Mucosa of gallbladder (tissue), 1 donor: ENCODE results near the gene SNN. TPM values are rescaled to one million over a fixed set of nuclear protein-coding genes. Genes with fewer than 3 reads are reported as not detected.

Source experiments
- DNase-seq: peaks from one replicate; pipeline ENCODE4 v3.0.0-alpha.2; 2020; ENCODE audit warnings: low spot score
- total RNA-seq: library from RNA; stranded (reverse); gene quantifications from one replicate; pipeline ENCODE4 v1.2.1, GENCODE V29; 2021
- donor health status: DM: no; HTN: no; CAD: no.

The SNN gene
- total RNA-seq, 1 donor from 2014 or later = 55.0 TPM

GRCh38 chr16:11679941-11680911 is 12.0 kb downstream of the SNN start:
- DNase-seq = no peak

- DNase-seq = no peak
These were observed 13.3 kb downstream of the SNN start for GRCh38 chr16:11681556-11681955.

GRCh38 chr16:11681976-11682654 is 13.9 kb downstream of the SNN start:
- DNase-seq = no peak

DNA sequence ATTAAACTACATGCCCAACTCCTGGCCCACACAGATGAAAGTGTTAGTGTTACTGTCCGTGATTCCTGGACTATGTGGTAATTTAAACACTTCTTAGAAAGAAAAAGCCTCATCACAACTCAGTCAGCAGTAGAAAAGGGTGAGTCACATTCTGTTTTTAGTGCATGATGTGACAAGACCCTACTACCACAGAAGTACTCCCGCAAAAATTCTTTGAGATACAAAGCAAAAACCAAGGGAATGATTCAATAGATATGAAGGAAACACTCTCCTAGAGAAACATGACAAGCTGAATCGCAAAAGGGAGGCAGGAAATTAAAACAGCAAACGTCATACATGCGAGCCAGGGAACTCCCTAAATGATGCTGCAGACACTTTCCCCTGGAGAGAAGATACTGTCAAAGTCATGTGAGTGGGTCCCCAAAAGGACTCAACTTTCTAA is 14.4 kb downstream of the SNN start:
- no peak for DNase-seq

DNA sequence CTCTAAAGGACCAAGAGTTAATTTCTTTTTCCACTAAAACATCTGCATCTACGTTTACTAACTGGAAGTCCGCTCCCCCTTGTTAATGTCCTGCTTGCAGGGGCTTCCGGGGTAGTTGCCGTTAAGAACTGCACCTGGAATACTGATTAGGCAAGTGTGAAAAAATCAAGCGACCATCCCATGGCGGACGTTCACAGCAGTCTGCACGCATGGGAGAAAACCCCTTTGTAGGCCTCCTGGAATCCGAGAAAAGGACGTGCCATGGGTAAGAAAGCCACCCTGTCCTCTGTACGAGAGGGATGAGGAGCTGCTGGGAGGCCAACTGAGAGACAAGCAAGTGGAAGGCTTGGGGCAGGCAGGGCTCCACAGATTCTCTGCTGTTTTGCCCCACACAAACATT is 14.9 kb downstream of the SNN start:
- DNase-seq = no peak

GRCh38 chr16:11684231-11685025 is 16.2 kb downstream of the SNN start:
- no peak for DNase-seq

DNA sequence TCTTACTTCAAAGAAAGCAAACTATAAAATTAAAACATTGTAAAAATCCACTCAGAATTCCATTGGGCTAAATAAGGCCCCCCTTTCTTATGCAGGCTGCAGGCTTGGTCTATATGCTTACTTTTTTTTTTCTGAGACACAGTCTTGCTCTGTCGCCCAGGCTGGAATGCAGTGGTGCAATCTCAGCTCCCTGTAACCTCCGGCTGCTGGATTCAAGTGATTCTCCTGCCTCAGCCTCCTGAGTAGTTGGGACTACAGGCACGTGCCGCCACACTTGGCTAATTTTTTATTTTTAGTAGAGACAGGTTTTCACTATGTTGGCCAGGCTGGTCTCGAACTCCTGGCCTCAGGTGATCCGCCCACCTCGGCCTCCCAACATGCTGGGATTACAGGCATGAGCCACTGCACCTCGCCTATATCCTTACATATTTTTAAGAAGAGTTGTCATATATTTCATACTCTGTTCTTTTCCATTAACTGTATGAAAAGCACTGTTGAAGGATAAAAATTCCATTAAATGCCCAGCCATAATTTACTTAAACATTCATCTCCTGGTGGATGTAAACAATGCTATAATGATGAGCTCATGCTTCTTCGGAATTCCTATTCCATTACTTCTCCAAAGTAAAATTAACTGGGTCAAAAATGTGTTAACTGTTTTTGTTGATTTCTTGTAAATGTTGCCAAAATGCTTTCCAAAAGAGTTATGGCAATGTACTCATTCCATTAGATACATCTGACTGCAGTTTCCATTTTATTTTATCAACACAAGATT is 17.8 kb downstream of the SNN start:
- no peak for DNase-seq

DNA sequence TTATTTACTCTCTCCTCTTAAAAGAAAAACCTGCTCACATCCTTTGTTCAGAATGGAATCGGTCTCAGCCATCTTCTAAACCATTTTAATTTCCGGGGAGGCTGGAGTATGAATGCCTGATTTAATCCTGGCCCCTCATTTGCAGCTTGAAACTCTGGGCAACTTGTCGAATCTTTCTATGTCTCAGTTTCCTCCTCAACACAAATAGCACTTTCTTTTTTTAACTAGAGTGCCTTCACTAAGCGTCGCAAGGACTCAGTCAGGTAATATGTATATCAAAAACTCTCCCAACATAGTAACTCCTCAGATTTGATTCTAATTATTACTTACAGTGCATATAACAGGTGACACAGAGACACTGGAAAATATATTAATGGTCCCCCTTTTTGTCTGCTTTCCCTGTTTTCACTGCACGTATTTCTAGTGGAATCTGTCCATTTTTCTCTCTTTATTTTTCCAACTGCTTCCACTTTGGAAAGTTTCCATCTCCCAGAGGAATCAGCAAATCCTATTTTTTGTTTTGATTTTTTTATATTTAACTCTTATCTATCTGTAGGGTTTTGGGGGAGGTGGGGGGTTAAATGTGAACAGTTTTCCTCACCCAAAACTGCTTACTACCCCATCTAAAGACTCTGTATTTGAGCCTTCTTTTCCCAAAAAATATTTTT is 18.6 kb downstream of the SNN start:
- DNase-seq = no peak

DNA sequence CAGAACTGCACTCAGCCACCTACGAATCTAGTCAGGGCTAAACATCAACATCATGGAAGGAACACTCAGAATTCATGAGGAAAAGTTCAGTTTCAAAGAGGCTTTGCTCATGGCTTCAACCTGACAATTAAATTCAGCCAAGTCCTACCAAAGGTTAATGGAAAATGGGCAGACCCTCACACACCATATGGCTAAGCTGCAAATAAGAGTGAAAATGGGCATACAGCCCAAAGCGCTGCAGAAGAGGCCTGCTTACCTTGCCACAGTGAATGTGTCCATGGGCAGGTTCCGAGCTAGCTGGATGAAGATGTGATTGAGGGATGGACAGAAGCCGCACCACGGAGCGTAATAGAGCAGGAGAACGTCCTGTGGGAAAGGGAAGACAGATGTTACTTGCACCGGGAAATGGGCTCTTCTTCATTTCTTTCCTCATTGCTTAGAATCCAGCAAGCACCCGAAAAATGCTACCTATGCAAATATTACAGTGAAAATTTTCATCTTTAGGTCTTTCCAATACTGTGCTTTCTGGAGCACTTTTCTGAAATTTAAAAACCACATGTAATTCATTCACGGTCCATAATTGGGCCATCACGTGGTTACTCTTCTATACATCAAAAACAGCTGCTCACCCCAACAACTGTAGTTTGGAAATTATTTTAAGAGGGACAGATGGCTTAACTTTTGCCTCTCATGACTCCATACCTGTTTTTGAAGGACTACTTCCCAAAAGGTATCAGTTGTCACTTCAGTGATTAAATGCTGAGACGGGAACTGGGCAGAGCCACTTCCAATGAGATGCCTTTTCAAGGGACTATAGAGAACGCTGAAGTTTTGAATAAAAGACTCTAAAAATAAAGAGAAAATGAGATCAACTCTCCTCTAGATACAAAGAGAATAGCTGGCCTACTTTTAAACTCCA is 19.6 kb downstream of the SNN start:
- DNase-seq = no peak

DNA sequence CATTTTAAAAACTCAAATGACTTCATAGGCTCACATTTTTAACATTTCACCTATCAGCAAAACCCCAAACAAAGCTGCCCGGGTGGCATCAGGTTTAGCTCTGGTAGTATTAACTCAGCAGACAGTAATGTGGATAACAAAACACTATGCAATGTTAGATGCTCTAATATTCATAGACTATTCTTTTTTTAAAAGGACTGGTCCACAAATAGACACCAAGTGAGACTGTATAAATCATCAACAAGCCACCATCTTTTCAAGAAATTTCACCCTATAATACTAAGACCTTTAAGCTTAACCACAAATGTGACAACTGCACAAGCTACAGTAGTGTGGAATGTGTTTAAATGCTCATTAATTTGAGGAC is 20.2 kb downstream of the SNN start:
- no peak for DNase-seq

GRCh38 chr16:11689031-11689840 is 21.0 kb downstream of the SNN start:
- no peak for DNase-seq

GRCh38 chr16:11691235-11691634 is 23.0 kb downstream of the SNN start:
- no peak for DNase-seq

- DNase-seq = no peak
These were observed 23.5 kb downstream of the SNN start for GRCh38 chr16:11691771-11692170.

GRCh38 chr16:11692171-11692570 is 23.9 kb downstream of the SNN start:
- no peak for DNase-seq

GRCh38 chr16:11692651-11693050 is 24.4 kb downstream of the SNN start:
- no peak for DNase-seq

DNA sequence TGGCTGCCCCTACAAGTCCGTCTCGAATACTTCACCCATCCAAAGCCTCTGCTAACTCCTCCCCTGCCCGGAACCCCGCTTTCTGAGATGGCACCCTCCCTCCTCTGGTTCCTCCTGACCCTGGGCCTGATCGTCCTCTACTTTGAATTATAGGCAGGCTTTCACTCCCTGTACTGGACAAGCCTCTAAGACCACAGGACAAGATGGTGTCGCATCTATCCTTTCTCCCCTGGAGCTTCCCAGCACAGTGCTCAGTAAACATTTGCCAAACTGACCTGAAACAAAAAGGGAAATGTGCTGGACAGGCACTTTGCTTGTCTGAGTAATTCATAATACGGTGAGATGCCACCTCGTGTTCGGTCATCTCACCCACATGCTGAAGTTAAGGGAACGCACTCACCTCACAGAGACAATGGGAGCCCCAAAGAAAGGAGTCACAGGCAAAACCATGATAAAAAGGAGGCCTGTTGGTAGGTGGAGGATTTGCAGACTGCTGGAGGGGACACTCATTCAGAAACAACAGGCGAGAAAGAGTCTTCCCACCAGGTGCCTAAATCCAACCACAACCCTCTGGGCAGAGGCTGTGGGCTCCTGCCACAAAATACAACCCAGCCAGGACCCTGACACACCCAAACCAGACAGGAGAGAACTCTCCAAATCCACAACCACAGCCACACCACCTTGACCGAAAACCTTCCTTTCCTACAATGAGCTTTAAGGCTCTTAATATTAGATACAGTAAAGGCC is 28.2 kb downstream of the SNN start:
- DNase-seq = no peak

DNA sequence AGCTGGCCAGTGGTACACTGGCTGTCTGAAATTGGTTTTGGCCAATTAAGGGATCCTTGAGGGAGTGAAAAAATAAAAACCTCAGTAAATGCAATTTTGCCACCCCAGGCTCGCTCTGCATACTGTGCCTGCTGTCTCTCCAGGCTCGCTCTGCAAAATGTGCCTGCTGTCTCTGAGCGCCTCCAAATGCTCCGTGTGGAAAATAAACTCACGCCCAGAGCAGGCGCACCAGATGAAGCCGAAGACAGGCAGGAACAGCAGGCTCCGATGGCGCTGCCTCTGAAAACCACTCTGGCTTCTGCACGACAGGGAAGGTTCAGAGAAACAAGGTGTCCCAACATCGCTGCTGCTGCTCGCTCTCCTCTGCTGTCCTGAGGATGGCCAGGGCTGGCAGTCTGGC is 29.1 kb downstream of the SNN start:
- no peak for DNase-seq

DNA sequence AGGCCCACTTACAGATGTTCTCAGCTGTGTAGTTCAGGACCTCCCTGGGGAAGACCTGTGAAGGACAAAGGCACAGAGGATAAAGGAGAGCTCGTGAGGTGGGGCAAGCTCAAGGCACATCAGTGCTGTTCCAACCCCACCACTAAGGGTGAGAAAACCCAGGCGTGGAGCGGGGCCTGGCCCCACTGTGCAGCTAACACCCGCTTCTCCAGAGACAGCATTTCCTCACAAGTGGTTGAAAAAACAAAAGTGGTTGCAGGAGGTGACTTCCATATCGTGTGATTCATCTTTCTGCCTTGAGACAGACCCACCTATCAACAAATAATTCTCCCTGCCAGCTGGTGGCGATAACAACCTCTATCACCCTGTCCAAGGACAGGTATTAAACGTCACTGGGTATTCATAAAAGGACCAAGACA is 30.0 kb downstream of the SNN start:
- DNase-seq = no peak
